ENCODE measurements around the gene CRTC3.

GRCh38 chr15:90598679-90599078 lies 69.0 kb downstream of the CRTC3 start:
- TF ChIP-seq MAX (IDR thresholded peaks at IDR 0.05) (no peak), ATF3 (IDR thresholded peaks at IDR 0.05) (no peak), RAD21 (IDR thresholded peaks at IDR 0.05) (no peak)
